ENCODE measurements around the gene TMEM117.

GRCh38 chr12:44294649-44295048, 458.8 kb downstream of the TMEM117 start:
- TF ChIP-seq MAX (IDR thresholded peaks at IDR 0.05; ENCODE audit: insufficient read depth, insufficient read length) (no peak), JUN (IDR thresholded peaks at IDR 0.05; ENCODE audit: borderline replicate concordance, insufficient read depth, insufficient read length, low read depth) (no peak), CTCF (IDR thresholded peaks at IDR 0.05; ENCODE audit: extremely low read depth in 1 of 2, insufficient read depth in 1 of 2, low read depth in 1 of 2, low read length in 2 of 2) (no peak), FOS (IDR thresholded peaks at IDR 0.05; ENCODE audit: borderline replicate concordance, insufficient read depth, low read length) (no peak), POLR2A (IDR thresholded peaks at IDR 0.05; ENCODE audit: low read depth, low read length) (no peak), EZH2 (IDR thresholded peaks at IDR 0.05; ENCODE audit: borderline replicate concordance, low read depth, low read length, severe bottlenecking) (no peak), POLR2AphosphoS5 (IDR thresholded peaks at IDR 0.05; ENCODE audit: insufficient read depth, low read depth, low read length) (no peak)

Data from endothelial cell of umbilical vein (primary cell).